Smooth muscle cell (in vitro differentiated cells): ENCODE results near the gene HCFC1. TPM values are rescaled to one million over a fixed set of nuclear protein-coding genes. Genes with fewer than 3 reads are reported as not detected.

ENCODE experiments used
- DNase-seq: peaks from one replicate; lab custom pipeline; 2025; ENCODE audit not compliant: unreplicated experiment; lab: John Stamatoyannopoulos, UW
- H2AFZ ChIP-seq: fragments of 200-600 bp; sonication (generic); 2 replicates; pipeline ENCODE4 v1.6.0; 2016; ENCODE audit warnings: antibody characterized with exemption, low read depth, mild to moderate bottlenecking
- H3F3A ChIP-seq: fragments of 200-600 bp; sonication (generic); 2 replicates; pipeline ENCODE4 v1.6.0; 2017; ENCODE audit warnings: antibody characterized with exemption, low read depth
- H3K27ac ChIP-seq: fragments of 200-600 bp; sonication (generic); 2 replicates; pipeline ENCODE4 v1.5.1; 2016; ENCODE audit warnings: low read depth, mild to moderate bottlenecking
- H3K27me3 ChIP-seq: fragments of 200-600 bp; sonication (generic); 2 replicates; pipeline ENCODE4 v1.6.1; 2016; ENCODE audit warnings: low read depth, mild to moderate bottlenecking
- H3K36me3 ChIP-seq: fragments of 200-600 bp; sonication (generic); 2 replicates; pipeline ENCODE4 v1.5.1; 2016; ENCODE audit warnings: low read depth
- H3K4me1 ChIP-seq: fragments of 200-600 bp; sonication (generic); 2 replicates; pipeline ENCODE4 v1.5.1; 2016; ENCODE audit warnings: low read depth
- H3K4me2 ChIP-seq: fragments of 200-600 bp; sonication (generic); 2 replicates; pipeline ENCODE4 v1.6.0; 2016; ENCODE audit warnings: mild to moderate bottlenecking
- H3K4me3 ChIP-seq: fragments of 200-600 bp; sonication (generic); 2 replicates; pipeline ENCODE4 v1.5.1; 2016; ENCODE audit warnings: mild to moderate bottlenecking
- H3K79me2 ChIP-seq: fragments of 200-600 bp; sonication (generic); 2 replicates; pipeline ENCODE4 v1.6.0; 2016; ENCODE audit warnings: low read depth, mild to moderate bottlenecking
- H3K9ac ChIP-seq: fragments of 200-600 bp; sonication (generic); 2 replicates; pipeline ENCODE4 v1.6.0; 2016; ENCODE audit warnings: low read depth
- H3K9me3 ChIP-seq: fragments of 200-600 bp; sonication (generic); replicated peaks from 2 replicates; pipeline ENCODE4 v1.5.1; 2016; ENCODE audit warnings: low read depth
- H4K20me1 ChIP-seq: fragments of 200-600 bp; sonication (generic); 2 replicates; pipeline ENCODE4 v1.6.0; 2016; ENCODE audit warnings: low read depth
- WGBS: methylation state at CpG from one replicate; pipeline ENCODE4 v1.1.7; 2016; ENCODE audit warnings: low lambda C conversion rate; 5-methylcytosine and 5-hydroxymethylcytosine counted together
- polyA plus RNA-seq: library from polyadenylated mRNA; unstranded; fragments of >200 nt; fragmentation: Nextera tagmentation; extraction: Ambion mirVana; gene quantifications from 2 replicates; pipeline ENCODE4 v1.2.1, GENCODE V29; 2016
- total RNA-seq: library from RNA; depleted of rRNA; stranded (reverse); fragments of >200 nt; gene quantifications from 2 replicates; pipeline ENCODE4 v1.2.3, GENCODE V29; 2014
- TF ChIP-seq, protein P1 (sequence below): fragments of 200-600 bp; sonication (generic); IDR thresholded peaks from 2 replicates; pipeline ENCODE4 v1.5.1; 2017; ENCODE audit warnings: borderline replicate concordance, mild to moderate bottlenecking, antibody characterized with exemption; ENCODE audit not compliant: insufficient read depth, poor library complexity, severe bottlenecking

Gene HCFC1
- total and polyA plus RNA-seq, 2 experiments from 2014 or later, result 22.8 to 23.3 TPM

DNA sequence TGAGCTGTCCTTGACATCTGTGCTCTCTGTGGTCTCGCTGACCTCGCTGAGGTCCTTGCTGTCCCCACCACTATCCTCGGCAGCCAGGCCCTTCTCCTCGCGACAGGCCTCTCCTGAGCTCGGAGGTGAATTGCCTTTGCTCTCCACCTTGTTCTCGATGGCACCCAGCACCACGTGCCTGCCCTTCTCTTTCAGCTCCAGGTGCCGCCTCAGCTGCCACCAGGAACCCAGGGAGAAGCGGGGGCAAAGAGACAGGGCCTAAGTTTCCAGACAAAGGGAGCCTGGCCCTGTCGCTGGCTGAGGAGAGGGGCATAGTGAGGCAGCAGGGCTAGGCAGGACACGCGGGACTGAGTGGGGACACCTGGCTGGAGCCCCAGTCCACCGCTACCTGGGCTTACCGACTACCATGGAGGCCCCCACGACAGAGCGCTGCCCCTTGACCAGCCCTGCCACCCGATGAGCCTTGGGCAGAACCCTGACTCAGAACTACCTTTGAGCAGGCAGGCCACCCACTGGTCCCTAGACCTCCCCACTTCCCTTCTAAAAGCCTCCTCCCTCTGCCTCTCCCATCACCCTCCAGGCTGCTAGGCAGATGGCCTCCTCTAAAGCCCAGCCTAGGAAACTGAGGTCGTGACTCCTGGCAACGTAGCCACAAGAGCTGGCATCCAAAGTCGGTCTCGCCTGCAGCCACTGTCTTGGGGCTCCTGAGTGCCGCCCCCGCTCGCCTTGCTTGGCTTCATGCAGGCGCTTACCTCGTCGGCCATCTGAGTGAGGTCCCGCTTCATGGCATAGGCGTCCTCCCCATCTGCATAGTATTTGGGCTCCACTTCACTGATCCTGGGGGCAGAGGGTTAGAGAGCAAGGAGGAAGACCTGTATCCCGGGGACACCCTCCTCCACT is 41.4 kb downstream of the HCFC1 start:
- TF ChIP-seq, protein P1, sequence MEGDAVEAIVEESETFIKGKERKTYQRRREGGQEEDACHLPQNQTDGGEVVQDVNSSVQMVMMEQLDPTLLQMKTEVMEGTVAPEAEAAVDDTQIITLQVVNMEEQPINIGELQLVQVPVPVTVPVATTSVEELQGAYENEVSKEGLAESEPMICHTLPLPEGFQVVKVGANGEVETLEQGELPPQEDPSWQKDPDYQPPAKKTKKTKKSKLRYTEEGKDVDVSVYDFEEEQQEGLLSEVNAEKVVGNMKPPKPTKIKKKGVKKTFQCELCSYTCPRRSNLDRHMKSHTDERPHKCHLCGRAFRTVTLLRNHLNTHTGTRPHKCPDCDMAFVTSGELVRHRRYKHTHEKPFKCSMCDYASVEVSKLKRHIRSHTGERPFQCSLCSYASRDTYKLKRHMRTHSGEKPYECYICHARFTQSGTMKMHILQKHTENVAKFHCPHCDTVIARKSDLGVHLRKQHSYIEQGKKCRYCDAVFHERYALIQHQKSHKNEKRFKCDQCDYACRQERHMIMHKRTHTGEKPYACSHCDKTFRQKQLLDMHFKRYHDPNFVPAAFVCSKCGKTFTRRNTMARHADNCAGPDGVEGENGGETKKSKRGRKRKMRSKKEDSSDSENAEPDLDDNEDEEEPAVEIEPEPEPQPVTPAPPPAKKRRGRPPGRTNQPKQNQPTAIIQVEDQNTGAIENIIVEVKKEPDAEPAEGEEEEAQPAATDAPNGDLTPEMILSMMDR, result no peak
- H3K27me3 ChIP-seq, result no peaks in the 10 kb centered on the region
- H4K20me1 ChIP-seq, result peaks cover 5% of the 10 kb centered on the region
- no peak for DNase-seq
- H3K4me1 ChIP-seq, result no peaks in the 10 kb centered on the region
- no peak overlapping the region for H3K4me2 ChIP-seq
- H3K36me3 ChIP-seq, result no peaks in the 10 kb centered on the region
- no peaks in the 10 kb centered on the region for H3F3A ChIP-seq
- no peak overlapping the region for H3K4me3 ChIP-seq
- H3K79me2 ChIP-seq, result peaks cover 9% of the 10 kb centered on the region
- H3K9me3 ChIP-seq, result no peaks in the 10 kb centered on the region
- H3K9ac ChIP-seq, result no peak overlapping the region
- H2AFZ ChIP-seq, result no peak overlapping the region
- H3K27ac ChIP-seq, result no peak overlapping the region
- 86% methylated on average over 31 of the region's 31 CpGs for WGBS

DNA sequence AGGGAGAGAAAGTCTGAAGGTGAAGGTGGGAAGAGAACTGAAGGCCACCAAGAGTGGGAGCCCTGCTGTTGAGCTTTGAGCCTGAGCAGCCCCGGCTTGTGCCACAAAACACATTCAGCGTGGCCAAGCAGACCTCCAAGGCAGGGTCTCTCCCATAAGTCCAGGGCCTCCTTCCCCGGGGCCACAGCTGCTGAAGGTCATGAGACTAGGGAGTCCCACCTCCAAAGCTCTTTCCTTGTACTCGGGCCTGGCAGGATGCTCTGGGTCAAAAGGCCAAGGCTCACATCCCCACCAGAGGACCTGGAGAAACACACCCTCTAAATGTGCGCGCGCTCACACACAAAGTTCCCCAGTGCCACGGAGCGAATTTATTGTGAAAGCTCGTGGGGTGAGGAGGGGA is 42.0 kb downstream of the HCFC1 start:
- Histone ChIP-seq H3F3A (no peaks in the 10 kb centered on the region), H4K20me1 (peaks cover 5% of the 10 kb centered on the region), H2AFZ (no peak overlapping the region), H3K27me3 (no peaks in the 10 kb centered on the region), H3K27ac (no peak overlapping the region), H3K4me2 (no peak overlapping the region), H3K4me3 (no peak overlapping the region), H3K79me2 (peaks cover 9% of the 10 kb centered on the region), H3K9ac (no peak overlapping the region), H3K4me1 (no peaks in the 10 kb centered on the region), H3K36me3 (no peaks in the 10 kb centered on the region), H3K9me3 (no peaks in the 10 kb centered on the region)
- TF ChIP-seq, protein P1, result no peak
- no peak for DNase-seq
- WGBS, result 93% methylated on average over 10 of the region's 10 CpGs

DNA sequence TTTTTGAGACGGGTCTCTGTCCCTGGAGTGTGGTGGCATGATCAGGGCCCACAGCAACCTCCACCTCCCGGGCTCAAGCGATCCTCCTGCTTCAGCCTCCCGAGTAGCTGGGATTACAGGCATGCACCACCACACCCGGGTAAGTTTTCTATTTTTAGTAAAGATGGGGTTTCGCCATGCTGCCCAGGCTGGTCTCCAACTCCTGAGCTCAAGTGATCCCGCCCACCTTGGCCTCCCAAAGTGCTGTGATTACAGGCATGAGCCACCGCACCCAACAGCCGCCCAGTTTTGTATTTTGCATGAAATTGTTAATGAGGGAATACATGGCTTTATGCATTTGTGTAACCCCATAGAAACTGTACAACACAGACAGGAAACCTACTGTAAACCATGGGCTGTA is 42.8 kb downstream of the HCFC1 start:
- Histone ChIP-seq H2AFZ (no peak overlapping the region), H4K20me1 (no peaks in the 10 kb centered on the region), H3F3A (no peaks in the 10 kb centered on the region), H3K9ac (no peak overlapping the region), H3K27ac (no peak overlapping the region), H3K36me3 (no peaks in the 10 kb centered on the region), H3K4me2 (no peak overlapping the region), H3K9me3 (no peaks in the 10 kb centered on the region), H3K27me3 (no peaks in the 10 kb centered on the region), H3K4me3 (no peak overlapping the region), H3K4me1 (no peaks in the 10 kb centered on the region), H3K79me2 (peaks cover 9% of the 10 kb centered on the region)
- TF ChIP-seq, protein P1, result no peak
- no peak for DNase-seq
- WGBS, result 77% methylated on average over 9 of the region's 9 CpGs
